ENCODE measurements around the gene MTUS2.

DNA sequence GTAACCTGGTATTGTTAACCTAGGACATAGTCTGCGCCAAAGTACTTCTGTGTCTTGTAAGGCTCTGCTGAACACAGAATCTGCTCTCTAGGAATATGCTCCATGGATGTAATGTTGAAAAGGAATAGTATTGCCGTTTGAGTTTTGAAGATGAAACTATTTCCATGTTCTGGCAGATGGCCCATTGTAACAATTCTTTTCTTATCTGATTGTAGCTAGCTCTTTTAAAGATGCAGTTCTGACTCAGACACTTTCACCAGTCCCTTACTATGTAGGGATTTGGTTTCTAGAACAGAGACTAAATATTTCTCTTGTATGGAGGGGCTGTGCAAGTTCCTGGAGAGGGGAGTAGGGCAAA lies 185.6 kb downstream of the MTUS2 start:
- TF ChIP-seq, protein P1, sequence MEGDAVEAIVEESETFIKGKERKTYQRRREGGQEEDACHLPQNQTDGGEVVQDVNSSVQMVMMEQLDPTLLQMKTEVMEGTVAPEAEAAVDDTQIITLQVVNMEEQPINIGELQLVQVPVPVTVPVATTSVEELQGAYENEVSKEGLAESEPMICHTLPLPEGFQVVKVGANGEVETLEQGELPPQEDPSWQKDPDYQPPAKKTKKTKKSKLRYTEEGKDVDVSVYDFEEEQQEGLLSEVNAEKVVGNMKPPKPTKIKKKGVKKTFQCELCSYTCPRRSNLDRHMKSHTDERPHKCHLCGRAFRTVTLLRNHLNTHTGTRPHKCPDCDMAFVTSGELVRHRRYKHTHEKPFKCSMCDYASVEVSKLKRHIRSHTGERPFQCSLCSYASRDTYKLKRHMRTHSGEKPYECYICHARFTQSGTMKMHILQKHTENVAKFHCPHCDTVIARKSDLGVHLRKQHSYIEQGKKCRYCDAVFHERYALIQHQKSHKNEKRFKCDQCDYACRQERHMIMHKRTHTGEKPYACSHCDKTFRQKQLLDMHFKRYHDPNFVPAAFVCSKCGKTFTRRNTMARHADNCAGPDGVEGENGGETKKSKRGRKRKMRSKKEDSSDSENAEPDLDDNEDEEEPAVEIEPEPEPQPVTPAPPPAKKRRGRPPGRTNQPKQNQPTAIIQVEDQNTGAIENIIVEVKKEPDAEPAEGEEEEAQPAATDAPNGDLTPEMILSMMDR (IDR thresholded peaks at IDR 0.05; ENCODE audit: low read depth, low read length, poor library complexity, severe bottlenecking): no peak
- no peak for TF ChIP-seq EZH2phosphoT487 (IDR thresholded peaks at IDR 0.05; ENCODE audit: borderline replicate concordance, low read length)

All from DOHH2 (cell line).